ENCODE data around the gene COL9A3. TPM values are rescaled to one million over a fixed set of nuclear protein-coding genes. Genes with fewer than 3 reads are reported as not detected.

The COL9A3 gene
- total RNA-seq, 1 donor = not detected

- Histone ChIP-seq H3K9me3 (ENCODE audit: low read depth, low read length) (no peaks in the 10 kb centered on the region), H3K4me1 (ENCODE audit: insufficient read depth, low read length) (no peaks in the 10 kb centered on the region), H3K79me2 (ENCODE audit: insufficient read depth, low read length) (no peaks in the 10 kb centered on the region), H3K4me3 (ENCODE audit: insufficient read depth, low read length) (no peak overlapping the region), H4K20me1 (ENCODE audit: insufficient read depth, low read length) (peaks cover 2% of the 10 kb centered on the region), H3K36me3 (ENCODE audit: insufficient read depth, low read length) (peaks cover 15% of the 10 kb centered on the region), H3K27me3 (ENCODE audit: insufficient read depth, low read length) (no peaks in the 10 kb centered on the region), H2AFZ (ENCODE audit: low read length) (no peak overlapping the region), H3K27ac (ENCODE audit: low read depth, low read length) (no peak overlapping the region), H3K4me2 (ENCODE audit: insufficient read depth, low read length) (no peak overlapping the region)
- no peak for TF ChIP-seq CTCF (IDR thresholded peaks at IDR 0.05; ENCODE audit: extremely low read depth, low read depth, low read length)
- peak; percentile 79 for DNase-seq (ENCODE audit: insufficient read length, low spot score, missing footprints)
Measured at GRCh38 chr20:62880147-62880934, 63.5 kb downstream of the COL9A3 start.

- H3K79me2 ChIP-seq (ENCODE audit: insufficient read depth, low read length) = no peaks in the 10 kb centered on the region
- H3K4me1 ChIP-seq (ENCODE audit: insufficient read depth, low read length) = no peaks in the 10 kb centered on the region
- no peak for TF ChIP-seq CTCF (IDR thresholded peaks at IDR 0.05; ENCODE audit: extremely low read depth, low read depth, low read length)
Measured at GRCh38 chr20:62880935-62881661, 64.2 kb downstream of the COL9A3 start.

GRCh38 chr20:62881662-62882395 is 65.0 kb downstream of the COL9A3 start:
- H3K27me3 ChIP-seq (ENCODE audit: insufficient read depth, low read length) = no peaks in the 10 kb centered on the region
- H2AFZ ChIP-seq (ENCODE audit: low read length) = no peak overlapping the region
- no peak for TF ChIP-seq CTCF (IDR thresholded peaks at IDR 0.05; ENCODE audit: extremely low read depth, low read depth, low read length)
- H3K4me3 ChIP-seq (ENCODE audit: insufficient read depth, low read length) = no peak overlapping the region
- H3K4me2 ChIP-seq (ENCODE audit: insufficient read depth, low read length) = no peak overlapping the region
- no peaks in the 10 kb centered on the region for H3K4me1 ChIP-seq (ENCODE audit: insufficient read depth, low read length)
- no peaks in the 10 kb centered on the region for H3K9me3 ChIP-seq (ENCODE audit: low read depth, low read length)
- peak; percentile 76 for DNase-seq (ENCODE audit: insufficient read length, low spot score, missing footprints)
- peaks cover 2% of the 10 kb centered on the region for H4K20me1 ChIP-seq (ENCODE audit: insufficient read depth, low read length)
- H3K36me3 ChIP-seq (ENCODE audit: insufficient read depth, low read length) = peaks cover 23% of the 10 kb centered on the region
- H3K79me2 ChIP-seq (ENCODE audit: insufficient read depth, low read length) = no peaks in the 10 kb centered on the region
- H3K27ac ChIP-seq (ENCODE audit: low read depth, low read length) = no peak overlapping the region

More at GRCh38 chr20:62880935-62881661, 64.2 kb downstream of the COL9A3 start:
- Histone ChIP-seq H3K4me3 (ENCODE audit: insufficient read depth, low read length) (no peak overlapping the region), H4K20me1 (ENCODE audit: insufficient read depth, low read length) (peaks cover 2% of the 10 kb centered on the region), H3K27ac (ENCODE audit: low read depth, low read length) (no peak overlapping the region), H3K36me3 (ENCODE audit: insufficient read depth, low read length) (peaks cover 18% of the 10 kb centered on the region), H3K4me2 (ENCODE audit: insufficient read depth, low read length) (no peak overlapping the region), H2AFZ (ENCODE audit: low read length) (no peak overlapping the region), H3K9me3 (ENCODE audit: low read depth, low read length) (no peaks in the 10 kb centered on the region), H3K27me3 (ENCODE audit: insufficient read depth, low read length) (no peaks in the 10 kb centered on the region)
- peak; percentile 74 for DNase-seq (ENCODE audit: insufficient read length, low spot score, missing footprints)
